GM04503 (cell line): ENCODE data around the gene TMEM62.
"Not testable (repeated sequence)": the region's sequence is repeated elsewhere in the genome, so short reads cannot be mapped to it uniquely, and the experiment has no call there.

Experiments
- DNase-seq: peaks from one replicate; pipeline ENCODE4 v3.0.0-alpha.2; 2012; ENCODE audit warnings: low read depth

TMEM62 gene

GRCh38 chr15:43183270-43183669, 49.9 kb downstream of the TMEM62 start:
- DNase-seq = no peak

GRCh38 chr15:43184407-43185124, 51.2 kb downstream of the TMEM62 start:
- no peak for DNase-seq

GRCh38 chr15:43185157-43186002, 52.0 kb downstream of the TMEM62 start, which contains the start of gene CCNDBP1:
Gene CCNDBP1, plus strand, starts transcription at chr15:43185403. Its CDS starts 96 bp downstream, at chr15:43185499.
- DNase-seq = peak; percentile 51

- DNase-seq = no peak
These were observed 52.6 kb downstream of the TMEM62 start for GRCh38 chr15:43186003-43186353.

- no peak for DNase-seq
These were observed 54.3 kb downstream of the TMEM62 start for GRCh38 chr15:43187544-43188155.

- DNase-seq = no peak
These were observed 55.9 kb downstream of the TMEM62 start for GRCh38 chr15:43189296-43189695.

GRCh38 chr15:43190178-43190577, 56.8 kb downstream of the TMEM62 start:
- no peak for DNase-seq

- no peak for DNase-seq
These were observed 60.3 kb downstream of the TMEM62 start for GRCh38 chr15:43193710-43194109.

- no peak for DNase-seq
These were observed 61.4 kb downstream of the TMEM62 start for GRCh38 chr15:43194795-43195194.

GRCh38 chr15:43196760-43197548, 63.6 kb downstream of the TMEM62 start:
- DNase-seq = no peak

- not testable (repeated sequence) for DNase-seq
These were observed 64.4 kb downstream of the TMEM62 start for GRCh38 chr15:43197773-43198172.

GRCh38 chr15:43198556-43198955, 65.2 kb downstream of the TMEM62 start:
- DNase-seq = not testable (repeated sequence)

- DNase-seq = no peak
These were observed 65.6 kb downstream of the TMEM62 start for GRCh38 chr15:43198992-43199391.

GRCh38 chr15:43199945-43200488, 66.6 kb downstream of the TMEM62 start:
- no peak for DNase-seq

- no peak for DNase-seq
These were observed 70.9 kb downstream of the TMEM62 start for GRCh38 chr15:43204016-43204901.

GRCh38 chr15:43206054-43206453, 72.7 kb downstream of the TMEM62 start:
- DNase-seq = no peak

GRCh38 chr15:43207024-43207423, 73.6 kb downstream of the TMEM62 start:
- no peak for DNase-seq

GRCh38 chr15:43208052-43209002, 74.9 kb downstream of the TMEM62 start:
- no peak for DNase-seq

- no peak for DNase-seq
These were observed 75.9 kb downstream of the TMEM62 start for GRCh38 chr15:43209059-43209824.
